ENCODE measurements around the gene EARS2.
"Not testable (repeated sequence)": the region's sequence is repeated elsewhere in the genome, so short reads cannot be mapped to it uniquely, and the experiment has no call there.

EARS2 gene

GRCh38 chr16:23566724-23567123 lies 9.6 kb upstream of the EARS2 start:
- no peak for DNase-seq

DNA sequence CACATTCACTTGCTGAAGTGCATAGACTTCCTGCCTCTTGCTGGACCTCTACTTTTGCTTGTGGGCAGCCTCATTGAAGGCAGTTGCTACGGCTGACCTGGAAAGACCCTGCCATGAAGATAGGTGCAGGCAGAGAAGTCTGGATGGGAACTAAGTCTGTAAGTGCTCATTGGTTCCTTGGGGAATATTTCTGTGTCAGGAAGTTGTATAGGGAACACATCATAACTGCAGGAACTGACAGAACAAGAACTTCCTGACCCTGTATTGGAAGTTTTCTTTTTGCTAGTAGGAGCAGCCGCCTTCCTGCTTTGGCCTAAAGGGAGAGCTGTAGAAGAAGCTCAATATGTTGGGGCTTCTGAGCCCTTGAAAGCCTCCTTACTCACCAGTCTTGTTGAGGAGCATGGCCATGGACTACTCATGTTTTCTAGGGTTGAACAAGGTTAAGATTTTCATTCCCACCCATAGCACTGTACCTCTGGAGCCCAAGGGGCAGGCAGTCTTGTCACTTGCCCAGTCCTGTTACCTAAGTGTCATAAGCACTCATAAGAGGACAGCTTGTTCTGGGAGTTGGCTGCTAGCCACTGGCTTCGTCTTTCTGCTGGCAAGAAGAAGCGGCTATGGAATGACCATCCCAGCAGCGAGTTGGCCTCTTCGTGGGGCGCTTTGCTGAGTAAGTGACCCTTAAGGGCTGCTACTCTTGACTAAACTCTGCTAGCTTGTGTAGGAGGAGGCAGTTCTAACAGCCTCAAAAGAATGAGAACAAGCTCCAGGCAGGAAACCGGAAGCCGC lies 7.6 kb upstream of the EARS2 start:
- no peak for DNase-seq

GRCh38 chr16:23563186-23563585 lies 6.0 kb upstream of the EARS2 start:
- DNase-seq: no peak

GRCh38 chr16:23562505-23562904 lies 5.4 kb upstream of the EARS2 start:
- no peak for DNase-seq

- DNase-seq: no peak
These were observed 4.4 kb upstream of the EARS2 start for GRCh38 chr16:23561586-23561985.

DNA sequence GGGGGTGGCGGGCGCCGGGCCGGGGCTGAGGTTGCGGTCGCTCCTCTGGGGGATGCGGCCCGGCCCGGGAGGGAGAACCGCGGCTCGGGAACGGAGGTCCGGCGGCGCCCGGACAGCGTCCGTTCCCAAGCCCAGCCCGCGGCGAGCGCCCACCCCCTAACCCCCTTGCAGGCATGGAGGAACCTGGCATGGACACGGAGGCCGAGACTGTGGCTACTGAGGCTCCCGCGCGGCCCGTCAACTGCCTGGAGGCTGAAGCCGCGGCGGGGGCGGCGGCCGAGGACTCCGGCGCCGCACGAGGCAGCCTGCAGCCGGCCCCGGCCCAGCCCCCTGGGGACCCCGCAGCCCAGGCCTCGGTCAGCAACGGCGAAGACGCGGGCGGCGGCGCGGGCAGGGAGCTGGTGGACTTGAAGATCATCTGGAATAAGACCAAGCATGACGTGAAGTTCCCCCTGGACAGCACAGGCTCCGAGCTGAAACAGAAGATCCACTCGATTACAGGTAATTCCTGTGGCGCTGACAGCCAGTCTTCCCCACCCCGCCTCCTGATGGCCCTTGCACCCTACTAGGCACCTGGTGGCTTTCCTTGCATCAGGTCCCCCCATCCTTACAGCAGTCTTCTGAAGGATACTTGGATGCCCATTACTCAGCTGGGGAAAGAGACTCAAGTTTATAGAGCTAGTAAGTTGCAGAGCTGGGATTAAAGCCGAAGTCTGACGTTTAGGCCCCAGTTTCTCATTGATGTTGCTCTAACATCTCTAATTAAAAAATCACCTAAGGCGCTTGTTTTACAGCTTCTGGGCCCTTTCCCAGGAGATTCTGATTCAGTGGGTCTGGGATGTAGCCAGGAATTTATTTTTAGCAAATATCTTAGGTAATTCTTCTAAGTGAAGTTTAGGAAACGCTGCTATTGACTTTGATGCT lies 891 bp upstream of the EARS2 start:
- DNase-seq: no peak

GRCh38 chr16:23554536-23554935 lies 2.6 kb downstream of the EARS2 start:
- no peak for DNase-seq

GRCh38 chr16:23552161-23552560 lies 5.0 kb downstream of the EARS2 start:
- DNase-seq: no peak

GRCh38 chr16:23549938-23550337 lies 7.2 kb downstream of the EARS2 start:
- DNase-seq: no peak

DNA sequence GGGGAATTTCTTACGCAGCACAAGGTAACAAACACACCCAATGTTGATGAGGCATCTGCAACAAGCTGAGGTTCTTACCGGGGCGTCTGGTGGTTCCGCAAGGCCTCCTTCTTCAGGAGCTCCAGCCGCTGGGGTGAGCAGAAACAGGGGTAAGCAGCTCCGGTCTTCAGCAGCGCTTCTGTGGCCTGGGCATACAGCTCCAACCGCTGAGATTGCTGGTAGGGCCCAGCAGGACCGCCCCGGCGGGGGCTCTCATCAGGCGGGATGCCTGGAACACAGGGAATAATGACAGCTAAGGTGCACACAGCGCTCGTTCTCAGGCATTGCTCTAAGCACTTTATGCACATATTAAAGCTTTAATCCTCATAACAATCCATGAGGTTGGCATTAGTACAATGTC lies 12.7 kb downstream of the EARS2 start:
- no peak for DNase-seq

GRCh38 chr16:23540817-23541178 lies 16.4 kb downstream of the EARS2 start:
- DNase-seq: not testable (repeated sequence)

- DNase-seq: peak; percentile 20
These were observed 16.9 kb downstream of the EARS2 start for GRCh38 chr16:23539984-23540816.

DNA sequence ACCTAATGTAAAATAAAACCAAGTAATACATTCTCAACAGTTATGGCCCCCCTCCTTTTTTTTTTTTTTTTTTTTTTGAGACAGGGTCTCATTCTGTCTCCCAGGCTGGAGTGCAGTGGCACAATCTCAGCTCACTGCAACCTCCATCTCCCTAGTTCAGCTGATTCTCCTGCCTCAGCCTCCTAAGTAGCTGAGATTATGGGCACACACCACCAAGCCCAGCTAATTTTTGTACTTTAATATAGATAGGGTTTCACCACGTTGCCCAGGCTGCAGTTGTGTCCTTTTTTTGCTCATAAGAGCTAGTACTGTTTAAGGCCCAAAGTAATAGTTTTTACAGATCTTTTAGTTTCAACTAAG lies 18.3 kb downstream of the EARS2 start:
- no peak for DNase-seq

DNA sequence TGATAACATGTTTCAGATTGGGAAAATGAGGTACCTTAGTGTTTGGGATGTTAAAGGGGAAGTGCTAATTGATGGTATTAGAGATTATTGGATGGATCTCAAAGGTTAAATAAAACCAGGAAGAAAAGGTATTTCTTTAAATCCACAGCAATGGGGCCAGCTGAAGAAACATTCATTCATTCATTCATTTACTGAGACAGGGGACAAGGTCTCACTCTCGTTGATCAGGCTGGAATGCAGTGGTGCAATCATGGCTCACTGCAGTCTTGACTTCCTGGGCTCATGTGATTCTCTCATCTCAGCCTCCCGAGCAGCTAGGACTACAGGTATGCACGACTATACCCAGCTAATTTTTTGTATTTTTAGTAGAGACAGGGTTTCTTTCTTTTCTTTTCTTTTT lies 19.8 kb downstream of the EARS2 start:
- DNase-seq: no peak

- no peak for DNase-seq
These were observed 21.2 kb downstream of the EARS2 start for GRCh38 chr16:23535901-23536300.

GRCh38 chr16:23534868-23535860 lies 22.0 kb downstream of the EARS2 start:
- DNase-seq: no peak

DNA sequence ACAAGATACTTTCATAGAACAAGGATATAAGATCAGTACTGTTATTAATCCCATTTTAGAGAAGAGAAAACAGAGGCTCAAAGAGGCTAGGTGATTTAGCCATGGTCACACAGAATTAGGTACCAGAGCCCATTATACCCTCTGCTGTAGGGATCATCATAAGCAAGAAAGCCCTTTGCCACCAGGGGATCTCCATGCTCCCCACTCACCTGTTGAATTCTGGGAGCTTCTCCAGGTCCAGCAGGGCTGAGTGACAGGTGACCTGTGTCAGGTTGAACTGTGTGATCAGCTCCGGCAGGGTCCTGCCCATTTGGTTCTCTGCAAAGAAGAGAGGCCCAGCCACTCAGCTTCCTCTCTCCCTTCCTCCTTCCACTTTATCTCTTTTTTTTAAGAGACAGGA lies 24.7 kb downstream of the EARS2 start:
- DNase-seq: no peak

- no peak for DNase-seq
These were observed 27.1 kb downstream of the EARS2 start for GRCh38 chr16:23530062-23530461.

- no peak for DNase-seq
These were observed 28.4 kb downstream of the EARS2 start for GRCh38 chr16:23528644-23529310.

DNA sequence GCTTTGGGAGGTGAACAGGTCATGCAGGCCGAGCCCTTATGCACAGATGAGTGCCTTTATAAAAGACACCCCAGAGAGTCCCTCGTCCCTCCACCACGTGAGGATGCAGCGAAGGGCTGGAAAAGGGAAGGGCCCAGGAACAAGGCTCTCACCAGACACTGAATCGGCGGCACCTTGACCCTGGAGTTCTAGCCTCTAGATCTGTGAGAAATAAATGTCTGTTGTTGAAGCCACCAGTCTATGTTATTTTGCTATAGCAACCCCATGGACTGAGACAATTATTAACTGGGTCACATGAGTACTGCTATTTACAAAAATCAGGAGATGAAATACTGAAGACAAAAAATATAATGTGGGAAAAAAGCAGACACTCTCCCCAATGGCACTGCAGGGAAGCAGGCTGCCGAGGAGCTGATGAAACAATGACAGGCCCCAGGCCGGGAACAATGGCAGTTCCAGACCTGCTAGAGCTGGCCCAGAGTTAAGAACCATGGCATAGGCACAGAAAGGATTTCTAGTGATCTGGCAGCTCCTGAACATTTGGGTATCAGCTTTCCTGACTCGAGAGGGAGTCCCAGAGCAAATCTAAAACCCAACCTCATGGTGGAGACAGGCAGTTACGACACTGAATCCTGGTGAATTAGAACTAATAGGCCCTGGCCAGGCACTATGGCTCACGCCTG lies 29.0 kb downstream of the EARS2 start:
- no peak for DNase-seq

DNA sequence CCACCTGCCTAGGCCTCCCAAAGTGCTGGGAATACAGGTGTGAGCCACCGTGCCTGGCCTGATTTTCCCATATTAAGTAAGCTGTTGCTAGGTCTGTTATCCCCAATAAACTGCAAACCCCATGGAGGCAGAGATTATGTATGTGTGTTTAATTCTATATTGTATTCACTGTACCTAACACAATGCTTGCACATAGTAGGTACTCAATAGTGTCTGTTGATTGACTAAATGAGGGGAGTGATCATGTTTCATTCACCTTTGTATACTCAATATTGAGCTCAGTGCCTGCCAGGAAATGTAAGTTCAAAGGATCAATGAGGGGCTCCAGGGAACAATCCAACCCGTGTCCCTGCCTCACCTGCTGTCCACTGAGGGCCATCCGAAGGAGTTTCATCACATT lies 32.3 kb downstream of the EARS2 start:
- no peak for DNase-seq
